ENCODE results near the gene CPNE4.

CPNE4 gene

DNA sequence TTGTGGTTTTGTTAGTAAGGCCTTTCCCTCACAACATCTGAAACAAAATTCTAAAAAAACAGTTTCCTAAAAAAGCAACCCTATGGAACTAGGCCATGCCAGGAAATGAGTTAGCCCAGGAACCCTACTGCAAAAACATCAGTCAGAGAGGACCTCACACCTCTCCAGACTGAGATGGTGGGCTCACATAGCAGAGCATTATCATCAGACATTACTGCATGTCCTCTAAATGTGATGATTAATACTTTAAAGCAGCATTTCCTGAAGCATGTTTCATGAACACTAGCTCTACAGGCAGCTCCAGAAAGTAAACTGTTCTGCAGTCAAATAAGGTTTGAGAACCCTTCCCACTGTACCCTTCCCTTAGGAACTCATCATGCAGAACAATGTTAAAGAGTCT is 299.7 kb downstream of the CPNE4 start:
- H3K9ac ChIP-seq: no peak overlapping the region
- H3K36me3 ChIP-seq (ENCODE audit: insufficient read depth): no peaks in the 10 kb centered on the region
- no peaks in the 10 kb centered on the region for H3K27me3 ChIP-seq (ENCODE audit: insufficient read depth, low read depth)
- no peak overlapping the region for H3K4me2 ChIP-seq
- H3K4me3 ChIP-seq (IDR thresholded peaks at IDR 0.05; ENCODE audit: insufficient read depth, low read depth, low read length): no peak overlapping the region
- no peaks in the 10 kb centered on the region for H3K79me2 ChIP-seq (ENCODE audit: insufficient read depth, low read depth)
- TF ChIP-seq, protein P1, sequence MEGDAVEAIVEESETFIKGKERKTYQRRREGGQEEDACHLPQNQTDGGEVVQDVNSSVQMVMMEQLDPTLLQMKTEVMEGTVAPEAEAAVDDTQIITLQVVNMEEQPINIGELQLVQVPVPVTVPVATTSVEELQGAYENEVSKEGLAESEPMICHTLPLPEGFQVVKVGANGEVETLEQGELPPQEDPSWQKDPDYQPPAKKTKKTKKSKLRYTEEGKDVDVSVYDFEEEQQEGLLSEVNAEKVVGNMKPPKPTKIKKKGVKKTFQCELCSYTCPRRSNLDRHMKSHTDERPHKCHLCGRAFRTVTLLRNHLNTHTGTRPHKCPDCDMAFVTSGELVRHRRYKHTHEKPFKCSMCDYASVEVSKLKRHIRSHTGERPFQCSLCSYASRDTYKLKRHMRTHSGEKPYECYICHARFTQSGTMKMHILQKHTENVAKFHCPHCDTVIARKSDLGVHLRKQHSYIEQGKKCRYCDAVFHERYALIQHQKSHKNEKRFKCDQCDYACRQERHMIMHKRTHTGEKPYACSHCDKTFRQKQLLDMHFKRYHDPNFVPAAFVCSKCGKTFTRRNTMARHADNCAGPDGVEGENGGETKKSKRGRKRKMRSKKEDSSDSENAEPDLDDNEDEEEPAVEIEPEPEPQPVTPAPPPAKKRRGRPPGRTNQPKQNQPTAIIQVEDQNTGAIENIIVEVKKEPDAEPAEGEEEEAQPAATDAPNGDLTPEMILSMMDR (conservative IDR thresholded peaks at IDR 0.05; ENCODE audit: low read depth, low read length): no peak
- H4K20me1 ChIP-seq (ENCODE audit: insufficient read depth): no peaks in the 10 kb centered on the region
- no peak overlapping the region for H3K27ac ChIP-seq
- H2AFZ ChIP-seq (ENCODE audit: low read depth): no peak overlapping the region
- H3K4me1 ChIP-seq (ENCODE audit: low read depth, poor library complexity, severe bottlenecking): peaks cover 23% of the 10 kb centered on the region

DNA sequence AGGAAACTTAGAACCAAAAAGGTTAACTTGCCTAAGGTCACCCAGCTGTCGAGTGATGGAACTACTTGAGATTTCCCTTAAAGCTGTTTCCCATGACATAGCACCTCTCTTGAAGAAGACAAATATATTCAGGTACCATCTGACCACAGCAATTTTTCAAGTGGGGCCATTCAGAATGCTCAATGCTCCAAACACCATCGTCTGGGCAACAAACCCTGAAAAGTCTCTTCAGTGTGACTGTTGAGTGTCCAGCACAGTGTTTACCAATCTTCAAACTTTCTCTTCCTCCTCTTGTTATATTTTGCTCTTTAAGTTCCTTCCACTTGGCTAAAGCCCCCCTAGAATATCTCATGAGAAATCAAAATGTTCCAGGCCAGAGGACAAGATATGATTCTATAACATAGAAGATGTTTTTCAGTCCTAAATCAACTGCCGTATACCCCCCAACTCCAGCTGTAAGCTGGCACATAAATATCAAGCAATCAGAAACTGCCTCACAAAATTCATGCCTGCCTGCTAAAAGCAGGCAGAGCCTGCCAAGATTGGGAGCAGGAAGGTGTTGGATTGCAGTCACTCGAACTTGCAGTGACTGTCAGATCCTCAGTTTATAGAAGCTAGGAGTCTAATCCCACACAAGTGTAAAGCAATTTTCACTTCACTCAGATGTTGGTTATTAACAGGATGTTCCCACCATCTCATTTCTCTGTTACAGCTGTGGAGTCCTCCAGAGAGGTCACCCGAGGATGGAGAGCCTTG is 301.6 kb downstream of the CPNE4 start:
- TF ChIP-seq, protein P1 (conservative IDR thresholded peaks at IDR 0.05; ENCODE audit: low read depth, low read length): no peak
- H4K20me1 ChIP-seq (ENCODE audit: insufficient read depth): no peaks in the 10 kb centered on the region
- no peak overlapping the region for H2AFZ ChIP-seq (ENCODE audit: low read depth)
- H3K36me3 ChIP-seq (ENCODE audit: insufficient read depth): no peaks in the 10 kb centered on the region
- no peak overlapping the region for H3K4me2 ChIP-seq
- H3K9ac ChIP-seq: no peak overlapping the region
- H3K4me3 ChIP-seq (IDR thresholded peaks at IDR 0.05; ENCODE audit: insufficient read depth, low read depth, low read length): no peak overlapping the region
- no peak overlapping the region for H3K27ac ChIP-seq
- H3K79me2 ChIP-seq (ENCODE audit: insufficient read depth, low read depth): no peaks in the 10 kb centered on the region
- peaks cover 34% of the 10 kb centered on the region for H3K4me1 ChIP-seq (ENCODE audit: low read depth, poor library complexity, severe bottlenecking)
- no peaks in the 10 kb centered on the region for H3K27me3 ChIP-seq (ENCODE audit: insufficient read depth, low read depth)

DNA sequence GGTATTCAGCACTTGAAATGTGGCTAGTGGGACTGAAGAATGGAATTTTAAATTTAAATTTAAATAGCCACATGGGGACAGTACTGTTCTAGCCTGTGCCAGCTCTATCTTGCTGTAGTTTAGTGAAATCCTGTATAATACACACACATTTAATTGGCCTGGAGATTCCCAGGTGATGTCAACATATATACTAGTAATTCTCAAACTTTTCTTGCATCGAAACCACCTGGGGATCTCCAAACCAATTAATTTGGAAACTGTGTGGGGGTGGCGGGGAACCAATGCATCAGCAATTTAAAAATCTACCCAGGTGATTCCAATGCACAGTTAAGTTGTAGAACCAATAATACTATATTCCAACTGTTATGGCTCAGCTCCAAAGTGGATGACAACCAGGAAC is 303.1 kb downstream of the CPNE4 start:
- Histone ChIP-seq H3K4me2 (no peak overlapping the region), H4K20me1 (ENCODE audit: insufficient read depth) (no peaks in the 10 kb centered on the region), H3K36me3 (ENCODE audit: insufficient read depth) (no peaks in the 10 kb centered on the region), H3K27ac (no peak overlapping the region), H3K4me1 (ENCODE audit: low read depth, poor library complexity, severe bottlenecking) (peaks cover 34% of the 10 kb centered on the region), H3K27me3 (ENCODE audit: insufficient read depth, low read depth) (no peaks in the 10 kb centered on the region), H3K79me2 (ENCODE audit: insufficient read depth, low read depth) (no peaks in the 10 kb centered on the region), H3K4me3 (IDR thresholded peaks at IDR 0.05; ENCODE audit: insufficient read depth, low read depth, low read length) (no peak overlapping the region), H3K9ac (no peak overlapping the region), H2AFZ (ENCODE audit: low read depth) (no peak overlapping the region)
- TF ChIP-seq, protein P1 (conservative IDR thresholded peaks at IDR 0.05; ENCODE audit: low read depth, low read length): no peak

DNA sequence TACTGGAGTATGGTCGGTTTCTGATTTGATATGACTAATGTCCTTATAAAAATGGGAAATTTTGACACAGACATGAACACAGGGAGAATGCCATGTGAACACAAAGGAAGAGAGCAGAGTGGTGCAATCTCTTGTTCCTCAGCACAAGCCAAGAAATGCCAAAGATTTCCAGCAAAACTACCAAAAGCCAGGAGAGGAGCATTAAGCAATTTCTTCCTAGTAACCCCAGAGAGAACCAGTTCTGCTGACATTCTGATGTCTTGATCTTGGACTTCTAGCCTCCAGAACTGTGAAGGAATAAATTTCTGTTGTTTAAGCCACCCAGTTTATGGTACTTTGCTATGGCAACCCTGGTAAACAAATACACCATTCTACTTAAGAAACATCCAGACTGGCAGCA is 304.2 kb downstream of the CPNE4 start:
- H3K27me3 ChIP-seq (ENCODE audit: insufficient read depth, low read depth): no peaks in the 10 kb centered on the region
- H2AFZ ChIP-seq (ENCODE audit: low read depth): no peak overlapping the region
- no peaks in the 10 kb centered on the region for H3K79me2 ChIP-seq (ENCODE audit: insufficient read depth, low read depth)
- TF ChIP-seq, protein P1 (conservative IDR thresholded peaks at IDR 0.05; ENCODE audit: low read depth, low read length): no peak
- no peak overlapping the region for H3K4me2 ChIP-seq
- H3K27ac ChIP-seq: no peak overlapping the region
- no peak overlapping the region for H3K4me3 ChIP-seq (IDR thresholded peaks at IDR 0.05; ENCODE audit: insufficient read depth, low read depth, low read length)
- H3K4me1 ChIP-seq (ENCODE audit: low read depth, poor library complexity, severe bottlenecking): peaks cover 39% of the 10 kb centered on the region
- H3K36me3 ChIP-seq (ENCODE audit: insufficient read depth): no peaks in the 10 kb centered on the region
- no peaks in the 10 kb centered on the region for H4K20me1 ChIP-seq (ENCODE audit: insufficient read depth)
- H3K9ac ChIP-seq: no peak overlapping the region

Data from KMS-11 (cell line).